ENCODE data around the gene SAA2.
"Not testable (repeated sequence)": the region's sequence is repeated elsewhere in the genome, so short reads cannot be mapped to it uniquely, and the experiment has no call there.

SAA2 gene

DNA sequence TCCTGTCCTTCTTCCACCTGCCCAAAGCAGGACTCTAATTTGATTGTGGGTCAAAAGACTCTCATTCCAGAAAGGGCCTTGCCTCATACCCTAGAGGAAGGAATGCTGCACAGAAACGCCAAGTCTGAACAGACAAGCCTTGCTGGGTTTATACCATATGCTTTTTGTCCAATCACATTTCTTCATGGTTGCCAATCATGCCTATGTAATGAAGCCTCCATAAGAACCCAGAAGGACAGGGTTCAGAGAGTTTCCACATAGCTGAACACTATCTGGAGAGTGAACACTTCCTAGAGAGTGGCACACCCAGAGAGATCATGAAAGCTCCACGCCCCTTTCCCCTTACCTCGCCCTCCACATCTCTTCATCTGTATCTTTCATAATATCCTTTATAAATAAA lies 4.8 kb upstream of the SAA2 start:
- H3K4me3 ChIP-seq (ENCODE audit: low read depth, low read length), result no peak overlapping the region

DNA sequence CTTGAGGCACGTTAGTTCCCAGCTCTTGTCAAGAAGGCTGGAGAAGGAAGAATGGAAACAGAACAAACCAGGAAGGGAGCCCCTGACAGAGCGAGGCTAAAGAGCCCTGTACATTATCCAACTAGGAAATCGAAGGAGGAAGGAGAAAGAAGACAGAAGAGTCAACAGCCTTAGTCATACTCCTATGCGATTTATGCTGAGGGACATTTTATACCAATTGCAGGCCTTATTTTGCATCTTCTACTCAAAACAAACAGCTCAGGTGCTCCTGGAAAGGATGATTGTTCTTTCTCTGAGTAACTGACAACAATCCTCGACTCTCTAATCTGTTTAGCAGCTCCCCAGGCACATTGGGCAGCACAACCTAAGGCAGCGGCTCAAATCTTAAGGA lies 1.3 kb downstream of the SAA2 start:
- H3K4me3 ChIP-seq (ENCODE audit: low read depth, low read length), result not testable (repeated sequence)

DNA sequence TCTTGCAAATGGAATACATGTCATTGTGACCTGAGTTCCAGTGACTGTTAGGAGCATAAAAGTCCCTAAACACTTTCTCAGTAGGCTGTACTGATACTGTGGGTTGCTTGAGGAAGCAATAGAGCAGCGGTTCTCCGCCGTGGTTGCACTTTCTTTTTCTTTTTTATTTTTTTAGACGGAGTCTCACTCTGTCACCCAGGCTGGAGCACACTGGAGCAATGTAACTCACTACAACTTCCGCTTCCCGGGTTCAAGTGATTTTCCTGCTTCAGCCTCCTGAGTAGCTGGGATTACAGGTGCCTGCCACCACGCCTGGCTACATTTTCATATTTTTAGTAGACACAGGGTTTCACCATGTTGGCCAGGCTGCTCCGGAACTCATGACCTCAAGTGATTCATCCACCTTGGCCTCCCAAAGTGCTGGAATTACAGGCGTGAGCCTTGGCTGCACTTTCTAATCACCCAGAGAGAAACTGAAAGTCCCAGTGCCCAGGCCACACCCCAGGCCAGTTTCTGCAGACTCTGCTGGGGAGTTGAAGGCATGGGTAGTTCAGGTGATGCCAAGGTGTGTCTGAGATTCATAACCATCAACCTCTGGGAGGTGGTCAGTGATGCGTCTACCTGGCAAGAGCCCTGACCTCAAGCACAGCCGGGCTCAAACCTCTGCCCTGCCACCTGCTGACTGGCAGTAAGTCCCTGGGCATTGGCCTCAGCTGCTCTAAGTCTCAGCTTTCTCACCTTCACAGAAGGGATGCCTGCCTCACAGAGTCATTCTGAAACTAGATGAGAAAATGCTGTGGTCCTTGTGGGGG lies 1.9 kb downstream of the SAA2 start:
- H3K4me3 ChIP-seq (ENCODE audit: low read depth, low read length), result not testable (repeated sequence)

DNA sequence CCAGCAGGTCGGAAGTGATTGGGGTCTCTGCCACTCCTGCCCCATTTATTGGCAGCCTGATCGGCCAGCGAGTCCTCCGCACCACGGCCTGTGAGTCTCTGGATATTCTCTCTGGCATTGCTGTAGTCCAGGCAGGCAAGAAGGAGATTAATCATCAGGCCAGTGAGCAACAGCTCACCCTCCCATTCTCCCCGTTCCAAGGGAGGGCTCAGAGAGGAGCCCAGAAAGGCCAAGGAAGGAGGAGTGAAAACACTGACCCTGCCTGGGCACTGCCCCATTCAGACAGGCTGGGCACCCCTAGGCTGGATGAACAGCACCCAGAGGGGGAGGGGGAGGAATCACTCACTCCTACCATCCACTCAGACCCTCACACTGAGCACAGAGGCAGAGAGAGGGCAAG lies 3.1 kb downstream of the SAA2 start:
- no peak overlapping the region for H3K4me3 ChIP-seq (ENCODE audit: low read depth, low read length)

DNA sequence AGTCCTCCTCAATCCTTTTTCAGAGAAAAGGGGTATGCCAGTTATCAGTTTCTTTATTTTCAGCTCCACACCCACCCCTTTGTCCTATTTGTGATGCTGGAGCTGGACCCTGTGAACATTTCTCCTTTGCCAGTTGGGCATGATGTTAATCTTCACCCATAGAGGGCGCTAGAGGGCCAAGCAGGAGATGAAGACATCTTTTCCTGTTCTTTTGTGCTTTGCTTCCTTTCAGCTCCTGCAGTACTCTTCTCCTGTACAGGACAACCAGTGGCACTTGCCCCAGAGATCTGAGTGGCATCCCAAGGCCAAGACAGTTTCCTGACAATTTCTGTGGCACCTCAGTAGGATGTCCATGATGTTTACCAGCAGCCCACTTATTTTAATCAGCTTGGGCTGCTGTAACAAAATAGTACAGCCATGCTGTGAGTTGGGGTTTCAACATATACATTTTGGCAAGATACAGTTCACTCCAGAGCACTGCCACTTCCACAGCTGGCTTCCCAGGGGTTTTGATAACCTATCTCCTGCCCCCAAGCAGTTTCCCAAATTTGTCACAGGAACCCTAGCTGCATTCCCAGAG lies 4.6 kb downstream of the SAA2 start:
- no peak overlapping the region for H3K4me3 ChIP-seq (ENCODE audit: low read depth, low read length)

DNA sequence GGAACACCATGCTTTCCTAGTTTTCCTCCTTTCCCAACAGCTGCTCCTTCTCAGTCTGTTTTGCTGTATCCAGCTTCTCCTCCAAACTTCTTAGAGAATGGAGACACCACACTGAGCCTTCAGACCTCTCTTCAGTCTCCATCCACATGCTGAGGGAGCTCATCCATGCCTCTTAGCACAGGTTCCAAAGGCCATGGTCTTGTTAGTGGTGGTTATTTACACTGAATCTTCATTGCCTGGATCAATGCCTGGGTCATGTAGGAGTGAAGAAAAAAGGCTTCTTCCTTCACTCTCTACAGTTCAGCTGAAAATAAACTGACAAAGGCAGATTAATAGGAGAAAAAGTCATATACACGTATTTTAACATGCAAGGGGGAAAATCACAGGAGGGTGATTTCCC lies 8.8 kb downstream of the SAA2 start:
- no peak overlapping the region for H3K4me3 ChIP-seq (ENCODE audit: low read depth, low read length)

DNA sequence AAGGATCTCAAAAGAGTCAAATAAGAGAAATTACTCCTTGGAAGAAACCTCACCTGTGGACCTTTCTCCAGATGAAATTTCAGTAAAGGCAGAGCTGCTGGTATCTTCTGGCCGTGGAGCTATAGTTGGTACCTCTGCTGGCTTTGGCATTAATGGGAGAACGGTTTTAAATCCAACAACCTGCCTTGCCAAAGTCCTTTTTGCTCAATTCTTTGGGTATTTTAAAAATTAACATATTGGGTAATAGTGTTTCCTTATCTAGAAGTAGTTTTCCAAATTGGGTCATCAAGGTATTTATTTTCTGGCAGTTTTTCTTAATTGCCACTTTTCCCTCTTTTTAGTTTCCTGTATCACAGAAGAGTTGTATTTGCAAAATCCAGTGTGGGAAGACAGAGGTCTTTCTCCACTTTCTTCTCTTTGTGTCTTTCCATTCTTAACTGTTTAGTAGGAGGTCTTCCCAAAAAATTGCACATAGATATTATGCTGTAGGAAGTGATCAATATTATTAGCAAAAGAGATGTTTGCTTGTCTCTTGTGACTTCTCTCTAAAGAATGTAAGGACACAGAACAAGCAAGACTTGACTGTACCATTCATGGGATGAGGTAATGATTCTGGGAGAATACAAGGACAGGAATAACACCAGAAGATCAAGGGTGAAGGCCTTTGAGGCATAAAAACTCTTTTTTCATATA lies 11.7 kb downstream of the SAA2 start, which contains the start of gene SAA4:
SAA4 (minus strand) TSS at position 139 of the 693 bp plus-strand sequence. CDS start 876 bp downstream, outside the sequence.
- H3K4me3 ChIP-seq (ENCODE audit: low read depth, low read length), result no peak within 1 kb of the TSS

DNA sequence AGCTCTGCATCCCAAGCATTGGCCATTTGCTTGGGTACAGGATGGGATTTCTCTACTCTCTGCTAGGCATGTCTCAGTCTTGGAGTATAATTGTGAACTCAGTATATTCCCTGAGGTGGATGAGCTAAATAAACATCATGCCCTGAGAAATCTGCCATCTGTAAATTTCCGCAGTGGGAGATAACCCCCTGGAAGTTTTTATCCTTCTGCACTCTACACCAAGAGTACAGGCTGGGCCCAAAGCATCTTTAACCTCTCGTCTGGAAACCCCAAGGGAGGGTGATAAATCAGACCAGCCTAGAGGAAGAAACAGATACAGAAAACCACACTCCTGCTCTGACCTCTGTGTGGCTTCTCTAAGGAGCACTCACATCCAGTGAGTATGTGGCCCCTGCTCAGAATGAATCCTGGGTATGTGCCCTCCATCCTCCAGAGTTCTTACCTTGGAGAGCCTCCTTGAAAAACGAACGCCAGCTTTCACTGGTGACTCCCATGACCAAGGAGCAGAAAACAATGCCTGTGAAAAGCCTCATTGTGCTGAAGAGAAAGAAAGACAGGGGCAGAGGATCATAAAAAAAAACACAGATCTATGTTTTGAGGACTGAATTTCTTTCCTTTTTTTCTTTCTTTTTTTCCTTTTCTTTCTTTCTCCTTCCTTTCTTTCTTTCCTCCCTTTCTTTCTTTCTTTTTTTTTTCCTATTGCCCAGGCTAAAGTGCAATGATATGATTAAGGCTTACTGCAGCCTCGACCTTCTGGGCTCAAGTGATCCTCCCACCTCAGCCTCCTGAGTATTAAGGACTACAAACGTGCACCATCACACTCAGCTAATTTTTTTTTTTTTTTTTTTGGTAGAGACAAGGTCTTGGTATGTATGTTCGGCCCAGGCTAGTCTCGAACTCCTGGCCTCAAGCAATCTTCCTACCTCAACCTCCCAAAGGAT lies 12.8 kb downstream of the SAA2 start:
- no peak overlapping the region for H3K4me3 ChIP-seq (ENCODE audit: low read depth, low read length)

DNA sequence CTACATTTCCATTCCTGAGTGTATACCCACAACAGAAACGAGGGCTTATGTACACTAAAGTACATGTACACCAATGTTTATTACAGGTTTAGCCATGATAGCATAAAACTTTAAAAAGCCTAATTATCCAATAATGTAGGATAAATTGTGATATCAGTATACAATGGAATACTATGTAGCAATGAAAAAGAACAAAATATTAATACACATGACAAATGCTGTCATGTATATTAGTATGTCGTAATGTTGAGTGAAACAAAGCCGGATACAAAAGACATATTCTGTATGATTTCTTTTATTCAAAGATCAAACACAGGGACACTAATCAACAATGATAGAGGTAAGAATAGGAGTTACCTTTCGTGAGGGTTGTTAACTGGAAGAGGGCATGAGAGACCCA lies 14.6 kb downstream of the SAA2 start:
- no peak overlapping the region for H3K4me3 ChIP-seq (ENCODE audit: low read depth, low read length)

DNA sequence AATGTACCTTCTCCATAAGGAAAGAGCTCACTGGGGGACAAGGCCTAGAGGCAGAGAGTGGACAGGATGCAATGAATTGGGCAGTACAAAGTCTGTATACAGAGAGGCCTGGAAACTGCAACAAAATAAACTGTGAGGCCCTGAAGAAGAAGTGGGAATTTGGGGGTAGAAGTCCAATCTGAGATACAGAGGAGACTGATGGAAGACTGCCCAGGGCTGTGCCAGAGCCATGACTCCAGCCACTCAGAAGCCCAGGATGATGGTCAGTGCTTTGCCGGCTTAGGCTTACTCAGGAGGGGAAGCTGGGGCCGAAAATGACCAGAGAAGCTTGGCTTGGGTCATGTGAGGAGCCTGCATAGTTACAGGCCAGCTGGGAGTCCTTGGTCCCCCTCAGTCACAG lies 17.6 kb downstream of the SAA2 start:
- H3K4me3 ChIP-seq (ENCODE audit: low read depth, low read length), result no peak overlapping the region

DNA sequence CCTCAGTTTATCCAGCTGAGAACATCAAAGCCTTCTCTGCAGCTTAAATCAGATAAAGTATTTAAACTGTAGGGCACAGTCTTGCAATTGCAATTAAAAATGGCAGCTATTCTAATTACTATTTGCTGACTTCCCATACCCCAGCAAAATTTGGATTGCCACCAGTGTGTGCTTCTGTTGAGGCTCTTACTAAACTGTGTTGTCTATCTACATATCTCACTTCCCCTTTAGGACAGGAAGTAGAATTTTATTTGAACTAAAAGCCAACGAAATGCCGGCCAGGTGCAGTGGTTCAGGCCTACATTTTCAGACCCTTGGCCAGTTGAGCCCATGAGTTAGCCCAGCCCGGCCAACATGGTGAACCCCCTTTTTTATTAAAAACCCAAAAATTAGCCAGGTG lies 19.0 kb downstream of the SAA2 start:
- H3K4me3 ChIP-seq (ENCODE audit: low read depth, low read length), result no peak overlapping the region

DNA sequence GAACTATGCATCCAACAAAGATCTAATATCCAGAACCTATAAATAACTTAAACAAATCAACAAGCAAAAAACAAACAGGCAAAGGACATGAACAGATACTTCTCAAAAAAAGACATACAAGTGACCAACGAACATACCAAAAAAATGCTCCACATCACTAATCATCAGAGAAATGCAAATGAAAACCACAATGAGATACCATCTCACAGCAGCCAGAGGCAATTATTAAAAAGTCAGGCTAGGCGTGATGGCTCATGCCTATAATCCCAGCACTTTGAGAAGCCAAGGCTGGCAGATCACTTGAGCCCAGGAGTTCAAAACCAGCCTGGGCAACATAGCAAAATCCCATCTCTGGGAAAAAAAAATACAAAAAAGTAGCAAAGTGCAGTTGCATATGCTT lies 22.6 kb downstream of the SAA2 start:
- no peak overlapping the region for H3K4me3 ChIP-seq (ENCODE audit: low read depth, low read length)

DNA sequence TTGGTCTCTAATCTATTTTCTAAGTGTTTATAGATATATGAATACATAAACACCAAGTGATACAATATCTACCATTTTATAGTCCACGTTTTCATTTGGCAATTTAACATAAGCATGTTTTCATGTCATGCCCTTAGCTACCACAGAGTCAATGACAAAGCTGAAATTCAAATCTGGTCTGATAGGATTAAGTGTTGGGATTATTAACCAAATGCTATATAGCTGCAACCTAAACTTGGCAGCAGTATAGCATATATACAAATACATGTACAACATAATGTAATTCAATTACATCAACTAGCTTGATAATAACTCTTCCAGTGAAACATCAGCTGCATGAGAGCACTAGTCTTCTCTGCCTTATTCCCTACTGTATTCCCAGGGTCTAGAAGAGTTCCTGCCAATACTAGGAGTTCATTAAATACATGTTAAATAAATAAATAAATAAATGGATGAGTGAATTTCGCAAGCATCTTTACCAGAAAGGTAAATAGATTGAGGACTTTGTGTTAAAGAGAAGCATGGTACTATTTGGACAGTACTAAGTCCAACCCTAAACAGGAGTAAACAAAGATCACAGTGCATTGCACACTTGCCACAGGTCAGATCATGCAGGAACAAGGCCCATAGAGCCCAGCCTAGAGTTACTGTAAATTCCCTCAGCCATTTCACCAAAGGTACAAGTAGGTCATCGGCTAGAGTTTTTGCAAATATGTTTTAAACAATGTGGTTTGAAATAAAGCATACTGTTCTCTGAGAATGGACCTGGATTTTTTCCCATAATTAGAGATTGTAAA lies 24.7 kb downstream of the SAA2 start:
- H3K4me3 ChIP-seq (ENCODE audit: low read depth, low read length), result no peak overlapping the region

DNA sequence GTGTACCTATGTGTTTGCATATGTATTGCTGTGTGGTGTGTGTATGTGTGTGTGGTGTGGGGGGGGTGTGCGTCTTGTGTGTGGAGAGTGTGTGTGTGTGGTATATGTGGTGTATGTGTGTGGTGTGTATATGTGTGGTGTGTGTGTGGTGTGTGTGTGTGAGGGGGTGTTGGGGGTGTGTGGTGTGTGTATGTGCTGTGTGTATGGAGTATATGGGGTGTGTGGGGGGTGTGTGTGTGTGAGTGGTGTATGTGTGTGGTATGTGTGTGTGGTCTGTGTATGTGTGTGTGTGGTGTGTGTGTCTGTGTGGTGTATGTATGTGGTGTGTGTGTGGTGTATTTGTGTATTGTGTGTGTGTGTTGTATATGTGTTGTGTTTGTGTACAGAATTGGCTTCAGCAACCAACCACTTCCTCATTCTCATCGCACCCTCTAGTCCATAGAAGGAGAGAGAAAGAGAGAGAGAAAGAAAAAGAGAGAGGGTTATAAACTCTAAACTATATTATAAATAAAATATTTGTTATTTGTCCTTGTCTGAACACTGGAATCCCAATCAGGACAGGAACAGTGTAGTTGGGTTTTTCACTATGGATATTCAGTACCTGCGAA lies 25.6 kb downstream of the SAA2 start:
- H3K4me3 ChIP-seq (ENCODE audit: low read depth, low read length), result no peak overlapping the region

DNA sequence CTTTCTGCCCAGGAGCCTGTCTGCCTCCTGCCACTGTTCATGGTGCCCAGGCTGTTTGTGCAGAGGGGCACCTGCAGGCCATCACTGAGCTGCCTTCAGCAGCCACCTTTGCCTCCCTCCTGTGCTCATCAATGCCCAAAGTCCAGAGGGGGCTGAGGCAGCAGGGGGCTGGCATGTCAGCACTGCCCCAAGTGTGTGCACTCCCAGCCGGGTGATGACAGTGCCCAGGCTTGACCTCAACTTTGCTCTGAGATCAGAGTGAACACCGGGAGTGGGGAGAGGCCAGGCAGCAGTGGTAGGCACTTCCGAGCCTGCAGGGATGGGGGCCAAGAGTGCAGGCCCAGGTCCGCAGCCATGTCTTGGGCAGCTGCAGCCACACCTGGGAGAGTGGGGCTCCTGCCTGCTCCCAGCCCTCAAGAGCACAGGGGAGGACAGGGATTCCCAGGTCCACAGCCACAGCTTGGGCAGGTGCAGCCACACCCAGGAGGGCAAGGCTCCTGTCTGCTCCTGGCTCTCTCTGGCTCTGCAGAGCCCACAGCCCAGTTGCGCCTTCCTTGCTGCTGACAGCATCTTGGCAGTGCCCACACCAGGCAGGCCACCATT lies 27.1 kb downstream of the SAA2 start:
- H3K4me3 ChIP-seq (ENCODE audit: low read depth, low read length), result no peak overlapping the region

DNA sequence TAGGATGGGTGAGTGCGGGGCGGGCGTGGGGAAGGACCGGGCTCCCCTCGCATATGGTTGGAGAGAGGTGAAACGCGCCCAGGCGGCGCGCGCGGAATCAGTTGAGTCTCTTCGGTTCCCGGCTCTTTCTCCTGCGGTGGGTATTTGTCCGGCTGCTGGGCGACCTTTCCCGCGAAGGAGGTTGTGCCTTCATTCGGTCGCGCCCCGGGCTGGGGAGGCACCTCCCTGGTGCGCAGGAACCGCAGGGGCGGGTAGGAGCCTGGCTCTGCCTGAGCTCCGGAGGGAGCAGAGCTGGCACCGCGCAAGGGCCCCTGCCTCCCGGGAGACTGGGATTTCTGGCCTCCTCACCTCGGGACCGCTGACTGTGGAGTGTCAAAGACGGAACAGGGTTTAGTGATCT lies 39.4 kb downstream of the SAA2 start:
- H3K4me3 ChIP-seq (ENCODE audit: low read depth, low read length), result no peak overlapping the region

DNA sequence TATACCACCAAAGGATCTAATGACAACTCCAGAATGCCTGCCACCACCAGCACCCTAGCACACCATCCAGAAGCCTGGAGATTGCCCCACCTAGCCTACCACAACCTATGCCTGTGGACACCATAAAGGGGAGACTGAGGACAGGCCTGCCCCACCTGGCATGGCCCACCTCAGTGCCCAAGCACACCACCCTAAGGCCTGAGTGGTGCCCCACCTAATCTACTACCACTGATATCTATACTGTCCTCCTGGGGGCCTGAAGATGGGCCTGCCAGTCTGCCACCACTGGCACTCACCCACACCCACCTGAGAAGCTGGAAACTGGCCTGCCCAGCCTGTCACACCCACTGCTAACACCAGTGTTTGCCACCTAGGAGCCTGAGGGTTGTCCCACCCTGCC lies 43.7 kb downstream of the SAA2 start:
- H3K4me3 ChIP-seq (ENCODE audit: low read depth, low read length), result no peak overlapping the region

DNA sequence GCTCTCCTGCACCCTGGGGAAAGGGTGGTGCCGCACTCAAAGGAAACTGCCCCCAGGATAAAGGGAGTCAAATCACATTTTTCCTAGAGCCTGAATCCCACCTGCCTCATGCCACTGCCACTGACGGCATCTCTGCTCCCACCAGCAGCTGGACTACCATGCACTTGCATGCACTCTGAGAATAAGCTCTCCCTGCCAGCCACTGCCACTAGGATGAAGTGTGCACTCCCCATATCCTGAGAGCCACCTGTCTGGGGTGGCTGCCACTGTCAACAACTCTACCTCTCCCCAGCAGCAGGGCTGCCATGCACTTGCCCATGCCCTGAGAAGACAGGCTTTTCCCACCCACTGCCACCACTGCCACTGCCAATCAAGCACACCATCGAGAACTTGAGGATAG lies 44.2 kb downstream of the SAA2 start:
- H3K4me3 ChIP-seq (ENCODE audit: low read depth, low read length), result no peak overlapping the region

DNA sequence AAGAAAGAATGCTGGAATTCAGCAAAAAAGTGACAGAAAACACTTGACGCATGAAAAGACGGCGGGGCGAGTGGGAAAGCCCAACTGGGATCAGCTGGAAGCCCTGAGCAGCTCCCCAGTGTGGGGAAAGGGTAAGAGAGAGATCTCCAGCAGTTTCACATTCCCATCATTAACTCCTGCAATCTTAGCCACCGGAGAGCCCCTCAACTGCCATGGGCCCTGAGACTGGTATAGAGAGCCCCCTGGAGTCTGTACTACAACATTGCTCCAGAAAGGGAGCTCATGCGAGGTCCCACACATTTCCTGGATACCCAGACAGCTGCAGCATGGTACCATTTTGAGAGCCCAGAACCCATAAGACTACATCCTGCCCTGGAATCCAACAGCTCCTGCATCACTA lies 44.7 kb downstream of the SAA2 start:
- H3K4me3 ChIP-seq (ENCODE audit: low read depth, low read length), result no peak overlapping the region
